ENCODE data around the gene ACSL3. TPM values are rescaled to one million over a fixed set of nuclear protein-coding genes. Genes with fewer than 3 reads are reported as not detected.

ACSL3 gene
- total RNA-seq, 1 experiment from 2014 or later: 100 TPM

- H3K4me3 Mint-ChIP-seq: no peak overlapping the region
- H3K36me3 Mint-ChIP-seq: 0 out of 2 replicates have a peak, but pooled peaks cover 2% of the 10 kb centered on the region
- DNase-seq (ENCODE audit: low spot score): no peak
- H3K9me3 Mint-ChIP-seq: no peaks in the 10 kb centered on the region
- no peaks in the 10 kb centered on the region for H3K27me3 Mint-ChIP-seq (ENCODE audit: low read depth)
- POLR2A ChIA-PET: interaction anchor here (0.6 kb wide), 1 partner anchor 115 kb away, joined by 4 read pairs; no protein-coding TSS in a partner anchor
- TF ChIP-seq ZNF138 (CRISPR knock-in tag; conservative IDR thresholded peaks at IDR 0.05) (no peak), E2F1 (CRISPR knock-in tag; IDR thresholded peaks at IDR 0.05) (no peak), EMX1 (CRISPR knock-in tag; IDR thresholded peaks at IDR 0.05) (no peak), ATF1 (CRISPR knock-in tag; IDR thresholded peaks at IDR 0.05) (no peak), TEAD1 (CRISPR knock-in tag; IDR thresholded peaks at IDR 0.05) (no peak), USF1 (CRISPR knock-in tag; IDR thresholded peaks at IDR 0.05) (no peak)
- CTCF ChIA-PET: no interaction called here
- no peak for ATAC-seq
- no peak overlapping the region for H3K27ac Mint-ChIP-seq
- H3K4me1 Mint-ChIP-seq: peaks cover 54% of the 10 kb centered on the region
Observed at GRCh38 chr2:222891890-222892289, 31.1 kb downstream of the ACSL3 start.

- ATAC-seq (no peak), DNase-seq (ENCODE audit: low spot score) (no peak)
- H3K4me1 Mint-ChIP-seq: peaks cover 54% of the 10 kb centered on the region
- ChIA-PET CTCF (no interaction called here), POLR2A (interaction anchor here (0.5 kb wide), 1 partner anchor 15 kb away, joined by 4 read pairs; no protein-coding TSS in a partner anchor)
- H3K27me3 Mint-ChIP-seq (ENCODE audit: low read depth): no peaks in the 10 kb centered on the region
- H3K9me3 Mint-ChIP-seq: no peaks in the 10 kb centered on the region
- H3K27ac Mint-ChIP-seq: no peak overlapping the region
- 0 out of 2 replicates have a peak, but pooled peaks cover 2% of the 10 kb centered on the region for H3K36me3 Mint-ChIP-seq
- no peak overlapping the region for H3K4me3 Mint-ChIP-seq
- no peak for TF ChIP-seq OVOL2 (CRISPR knock-in tag; IDR thresholded peaks at IDR 0.05; ENCODE audit: borderline replicate concordance)
- TF ChIP-seq ZNF121 (CRISPR knock-in tag; IDR thresholded peaks at IDR 0.05): no peak
Observed at GRCh38 chr2:222892321-222892720, 31.5 kb downstream of the ACSL3 start.

- H3K4me3 Mint-ChIP-seq: no peak overlapping the region
- POLR2A ChIA-PET: interaction anchor here (0.5 kb wide), 1 partner anchor 15 kb away, joined by 4 read pairs; no protein-coding TSS in a partner anchor
- H3K27me3 Mint-ChIP-seq (ENCODE audit: low read depth): no peaks in the 10 kb centered on the region
- DNase-seq (ENCODE audit: low spot score) (no peak), ATAC-seq (no peak)
- H3K9me3 Mint-ChIP-seq: no peaks in the 10 kb centered on the region
- no peak for TF ChIP-seq USF2 (CRISPR knock-in tag; IDR thresholded peaks at IDR 0.05)
- no peak for TF ChIP-seq JAZF1 (CRISPR knock-in tag; IDR thresholded peaks at IDR 0.05)
- TF ChIP-seq ZNF396 (CRISPR knock-in tag; IDR thresholded peaks at IDR 0.05; ENCODE audit: borderline replicate concordance): no peak
- no peak for TF ChIP-seq ZNF671 (CRISPR knock-in tag; IDR thresholded peaks at IDR 0.05)
- TF ChIP-seq MLX (CRISPR knock-in tag; IDR thresholded peaks at IDR 0.05): no peak
- TF ChIP-seq RORB (CRISPR knock-in tag; IDR thresholded peaks at IDR 0.05): no peak
- no peak for TF ChIP-seq TP53 (CRISPR knock-in tag; IDR thresholded peaks at IDR 0.05)
- TF ChIP-seq ZNF512 (CRISPR knock-in tag; IDR thresholded peaks at IDR 0.05; ENCODE audit: borderline replicate concordance): no peak
- no peak for TF ChIP-seq GRHL2 (CRISPR knock-in tag; IDR thresholded peaks at IDR 0.05; ENCODE audit: insufficient replicate concordance, severe bottlenecking)
- TF ChIP-seq HMGA2 (CRISPR knock-in tag; IDR thresholded peaks at IDR 0.05): no peak
- TF ChIP-seq NR2C2 (CRISPR knock-in tag; IDR thresholded peaks at IDR 0.05): no peak
- no peak for TF ChIP-seq HMGXB4 (CRISPR knock-in tag; IDR thresholded peaks at IDR 0.05)
- no peak for TF ChIP-seq ZBTB43 (CRISPR knock-in tag; IDR thresholded peaks at IDR 0.05)
- no peak for TF ChIP-seq AR (CRISPR knock-in tag; IDR thresholded peaks at IDR 0.05)
- no peak for TF ChIP-seq CREM (CRISPR knock-in tag; IDR thresholded peaks at IDR 0.05)
- peaks cover 54% of the 10 kb centered on the region for H3K4me1 Mint-ChIP-seq
- no peak overlapping the region for H3K27ac Mint-ChIP-seq
- H3K36me3 Mint-ChIP-seq: 0 out of 2 replicates have a peak, but pooled peaks cover 2% of the 10 kb centered on the region
- CTCF ChIA-PET: no interaction called here
Observed at GRCh38 chr2:222892761-222893160, 31.9 kb downstream of the ACSL3 start.

Measured in WTC11 (cell line).